Fibroblast of mammary gland (primary cell): Measurements from ENCODE around the gene TMEM266.
A peak's percentile ranks its signal among the peaks of the same experiment; 100 is the strongest.

ENCODE experiments used
- DNase-seq: peaks from one replicate; pipeline ENCODE4 v3.0.0-alpha.2; 2010; ENCODE audit warnings: low read depth
- H3K4me3 ChIP-seq: 2 replicates; pipeline ENCODE4 v1.5.1; 2011; ENCODE audit warnings: low read depth, mild to moderate bottlenecking, low read length, moderate library complexity; ENCODE audit not compliant: control insufficient read depth
- CTCF ChIP-seq: conservative IDR thresholded peaks from 2 replicates; pipeline ENCODE4 v1.5.1; 2011; ENCODE audit warnings: low read depth, low read length, inconsistent platforms; ENCODE audit not compliant: control insufficient read depth, insufficient read depth

TMEM266 gene

GRCh38 chr15:76192715-76193114, 132.9 kb downstream of the TMEM266 start:
- TF ChIP-seq CTCF = no peak
- no peak overlapping the region for H3K4me3 ChIP-seq
- DNase-seq = no peak

- DNase-seq = peak; percentile 25
- TF ChIP-seq CTCF = no peak
- H3K4me3 ChIP-seq = no peak overlapping the region
Measured at GRCh38 chr15:76193934-76194333, 134.1 kb downstream of the TMEM266 start.

- DNase-seq = no peak
- no peak overlapping the region for H3K4me3 ChIP-seq
- no peak for TF ChIP-seq CTCF
Measured at GRCh38 chr15:76195506-76196268, 135.9 kb downstream of the TMEM266 start.

- peak; percentile 86 for DNase-seq
- no peak overlapping the region for H3K4me3 ChIP-seq
- no peak for TF ChIP-seq CTCF
Measured at GRCh38 chr15:76196269-76197231, 136.8 kb downstream of the TMEM266 start.

GRCh38 chr15:76197703-76198455, 138.1 kb downstream of the TMEM266 start:
- TF ChIP-seq CTCF = no peak
- DNase-seq = no peak
- H3K4me3 ChIP-seq = no peak overlapping the region

GRCh38 chr15:76198456-76199105, 138.8 kb downstream of the TMEM266 start:
- H3K4me3 ChIP-seq = no peak overlapping the region
- no peak for DNase-seq
- no peak for TF ChIP-seq CTCF
